Panc1 (cell line): ENCODE data around the gene UBE2U. TPM values are rescaled to one million over a fixed set of nuclear protein-coding genes. Genes with fewer than 3 reads are reported as not detected.

Source experiments
- ATAC-seq: fragments of 200-7000 bp; cut with Tn5 transposase; 2 replicates; pipeline ENCODE4 v1.9.1; 2020; ENCODE audit warnings: mild to moderate bottlenecking, moderate library complexity
- BruUV-seq: library from RNA; stranded (reverse); fragments of 400-500 nt; replicated peaks from 2 replicates; lab custom pipeline; 2021; lab: Mats Ljungman, UMichigan
- CTCF ChIA-PET: fragments of 300-600 bp; sonication (Branson Sonifier 250); formaldehyde crosslinking; loops from one replicate; lab custom pipeline; 2022; ENCODE audit warnings: antibody characterized with exemption; lab: Charles Lee
- POLR2A ChIA-PET: fragments of 300-600 bp; sonication (Branson Sonifier 250); formaldehyde crosslinking; loops from one replicate; lab custom pipeline; 2022; ENCODE audit warnings: antibody characterized with exemption; lab: Charles Lee
- DNase-seq: peaks from one replicate; pipeline ENCODE4 v3.0.0-alpha.2; 2010; ENCODE audit warnings: low read depth, low spot score
- H3K27ac ChIP-seq: 2 replicates; pipeline ENCODE4 v1.5.1; 2011; ENCODE audit warnings: mild to moderate bottlenecking, low read length, inconsistent platforms
- H3K27me3 ChIP-seq: fragments of 200-500 bp; sonication (Bioruptor generic); 2 replicates; pipeline ENCODE4 v1.6.0; 2014; ENCODE audit warnings: low read length, inconsistent platforms; ENCODE audit not compliant: control insufficient read depth, insufficient read depth
- H3K36me3 ChIP-seq: fragments of 200-500 bp; sonication (Bioruptor generic); 2 replicates; pipeline ENCODE4 v1.5.1; 2014; ENCODE audit warnings: inconsistent platforms, mild to moderate bottlenecking, low read length, moderate library complexity; ENCODE audit not compliant: control insufficient read depth, insufficient read depth
- H3K4me1 ChIP-seq: 2 replicates; pipeline ENCODE4 v1.5.1; 2011; ENCODE audit warnings: inconsistent platforms, mild to moderate bottlenecking, low read length, moderate library complexity; ENCODE audit not compliant: control insufficient read depth, insufficient read depth
- H3K4me3 ChIP-seq, 2 experiments: 2 replicates each; pipeline ENCODE4 v1.5.1; 2011 to 2012; ENCODE audit warnings: low read depth in 2 of 2, low read length in 2 of 2, mild to moderate bottlenecking in 2 of 2, inconsistent platforms in 1 of 2, moderate library complexity in 1 of 2
- H3K9me3 ChIP-seq: fragments of 200-500 bp; sonication (Bioruptor generic); 2 replicates; pipeline ENCODE4 v1.5.1; 2014; ENCODE audit warnings: low read depth, mild to moderate bottlenecking, inconsistent platforms, low read length, moderate library complexity; ENCODE audit not compliant: control insufficient read depth, insufficient read depth
- CTCF ChIP-seq: fragments of 450-650 bp; IDR thresholded peaks from 2 replicates; pipeline ENCODE4 v1.5.1; 2017; ENCODE audit warnings: mild to moderate bottlenecking
- POLR2AphosphoS5 ChIP-seq: IDR thresholded peaks from 2 replicates; pipeline ENCODE4 v1.6.1; 2012; ENCODE audit warnings: mild to moderate bottlenecking, low read depth, low read length, moderate library complexity
- SIN3A ChIP-seq: IDR thresholded peaks from 2 replicates; pipeline ENCODE4 v1.6.1; 2012; ENCODE audit warnings: low read depth, mild to moderate bottlenecking, low read length, moderate library complexity, borderline replicate concordance; ENCODE audit not compliant: insufficient read depth
- TCF7L2 ChIP-seq: IDR thresholded peaks from 2 replicates; pipeline ENCODE4 v1.6.1; 2011; ENCODE audit warnings: mild to moderate bottlenecking, low read depth, low read length, inconsistent platforms
- in situ Hi-C: cut with HindIII; loops from 2 replicates; pipeline ENCODE4 v1.10.0; 2016; ENCODE audit warnings: low sequenced_read_pairs, low pct_unique_long_range_greater_than_20kb
- intact Hi-C: fragments of 100-400 bp; cut with micrococcal nuclease; formaldehyde crosslinking; loops from one replicate; pipeline ENCODE4 v1.10.0; 2022; ENCODE audit not compliant: unreplicated experiment
- total RNA-seq: library from RNA; stranded (reverse); gene quantifications from one replicate; pipeline ENCODE4 v1.2.1, GENCODE V29; 2021; ENCODE audit not compliant: unreplicated experiment
- TF ChIP-seq, protein P1 (sequence below), 2 experiments: IDR thresholded peaks; 2 replicates each; pipeline ENCODE4 v1.6.1; 2011 to 2012; ENCODE audit warnings: low read depth in 2 of 2, control low read depth in 1 of 2, low read length in 1 of 2, mild to moderate bottlenecking in 1 of 2, moderate library complexity in 1 of 2; ENCODE audit not compliant: insufficient read depth in 1 of 2

Gene UBE2U
- total RNA-seq, 1 experiment from 2014 or later = not detected

DNA sequence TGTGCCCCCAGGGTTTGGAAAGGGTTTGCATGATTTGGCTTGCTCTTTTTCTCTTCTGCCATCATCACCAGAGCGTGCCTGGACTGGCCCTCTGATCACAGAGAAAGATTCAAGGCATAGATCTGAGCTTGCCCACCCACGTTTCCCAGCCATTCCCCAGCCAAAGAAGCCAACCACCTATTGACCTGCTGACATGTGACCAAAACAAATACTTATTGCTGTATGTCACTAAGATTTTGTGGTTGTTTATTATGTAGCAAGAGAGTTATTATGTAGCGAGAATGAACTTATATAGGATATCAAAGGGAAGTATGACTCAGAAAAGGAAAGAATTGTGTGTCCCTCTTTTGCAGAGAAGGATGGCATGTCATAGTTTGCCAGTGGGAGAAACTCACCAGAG is 59.9 kb downstream of the UBE2U start:
- Histone ChIP-seq H3K36me3 (no peaks in the 10 kb centered on the region), H3K4me1 (no peaks in the 10 kb centered on the region), H3K4me3 (no peak overlapping the region), H3K27me3 (no peaks in the 10 kb centered on the region; the same call in 1 of the 2 replicates), H3K27ac (no peak overlapping the region), H3K9me3 (no peaks in the 10 kb centered on the region)
- no TSS peak for BruUV-seq
- TF ChIP-seq TCF7L2 (no peak), CTCF (no peak), SIN3A (no peak), POLR2AphosphoS5 (no peak)
- TF ChIP-seq, protein P1, sequence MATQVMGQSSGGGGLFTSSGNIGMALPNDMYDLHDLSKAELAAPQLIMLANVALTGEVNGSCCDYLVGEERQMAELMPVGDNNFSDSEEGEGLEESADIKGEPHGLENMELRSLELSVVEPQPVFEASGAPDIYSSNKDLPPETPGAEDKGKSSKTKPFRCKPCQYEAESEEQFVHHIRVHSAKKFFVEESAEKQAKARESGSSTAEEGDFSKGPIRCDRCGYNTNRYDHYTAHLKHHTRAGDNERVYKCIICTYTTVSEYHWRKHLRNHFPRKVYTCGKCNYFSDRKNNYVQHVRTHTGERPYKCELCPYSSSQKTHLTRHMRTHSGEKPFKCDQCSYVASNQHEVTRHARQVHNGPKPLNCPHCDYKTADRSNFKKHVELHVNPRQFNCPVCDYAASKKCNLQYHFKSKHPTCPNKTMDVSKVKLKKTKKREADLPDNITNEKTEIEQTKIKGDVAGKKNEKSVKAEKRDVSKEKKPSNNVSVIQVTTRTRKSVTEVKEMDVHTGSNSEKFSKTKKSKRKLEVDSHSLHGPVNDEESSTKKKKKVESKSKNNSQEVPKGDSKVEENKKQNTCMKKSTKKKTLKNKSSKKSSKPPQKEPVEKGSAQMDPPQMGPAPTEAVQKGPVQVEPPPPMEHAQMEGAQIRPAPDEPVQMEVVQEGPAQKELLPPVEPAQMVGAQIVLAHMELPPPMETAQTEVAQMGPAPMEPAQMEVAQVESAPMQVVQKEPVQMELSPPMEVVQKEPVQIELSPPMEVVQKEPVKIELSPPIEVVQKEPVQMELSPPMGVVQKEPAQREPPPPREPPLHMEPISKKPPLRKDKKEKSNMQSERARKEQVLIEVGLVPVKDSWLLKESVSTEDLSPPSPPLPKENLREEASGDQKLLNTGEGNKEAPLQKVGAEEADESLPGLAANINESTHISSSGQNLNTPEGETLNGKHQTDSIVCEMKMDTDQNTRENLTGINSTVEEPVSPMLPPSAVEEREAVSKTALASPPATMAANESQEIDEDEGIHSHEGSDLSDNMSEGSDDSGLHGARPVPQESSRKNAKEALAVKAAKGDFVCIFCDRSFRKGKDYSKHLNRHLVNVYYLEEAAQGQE (IDR thresholded peaks at IDR 0.05; ENCODE audit: insufficient read depth in 1 of 2, low read depth in 2 of 2, low read length in 1 of 2) = no peak
- ChIA-PET CTCF (no interaction called here), POLR2A (no interaction called here)
- in situ Hi-C loops (no loop called here), intact Hi-C loops (no loop called here)
- no peak for DNase-seq
- no peak for ATAC-seq

DNA sequence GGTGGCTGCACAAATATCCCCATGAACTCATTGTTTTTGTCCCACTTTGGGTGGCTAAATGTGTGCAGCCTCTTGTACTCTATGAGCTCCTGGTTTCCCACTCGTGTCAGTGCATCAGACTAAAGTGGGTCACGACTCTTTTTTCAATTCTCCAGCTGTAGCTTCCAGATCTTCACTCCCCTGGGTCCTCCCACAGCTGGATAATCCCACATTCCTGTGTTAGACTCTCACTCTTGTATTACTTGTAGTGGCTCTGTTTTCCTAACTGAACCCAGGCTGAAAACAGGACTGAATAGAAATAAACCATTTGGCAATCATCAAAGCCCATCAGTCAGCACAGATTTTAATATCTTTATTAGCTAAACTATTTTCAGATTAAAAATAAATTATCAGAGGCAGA is 60.4 kb downstream of the UBE2U start:
- no peak overlapping the region for H3K4me3 ChIP-seq
- in situ Hi-C loops (no loop called here), intact Hi-C loops (no loop called here)
- no peak for ATAC-seq
- no peaks in the 10 kb centered on the region for H3K36me3 ChIP-seq
- TF ChIP-seq SIN3A (no peak), TCF7L2 (no peak), CTCF (no peak), POLR2AphosphoS5 (no peak)
- TF ChIP-seq, protein P1 (IDR thresholded peaks at IDR 0.05; ENCODE audit: insufficient read depth in 1 of 2, low read depth in 2 of 2, low read length in 1 of 2) = no peak
- ChIA-PET CTCF (no interaction called here), POLR2A (no interaction called here)
- no peaks in the 10 kb centered on the region for H3K9me3 ChIP-seq
- no peak overlapping the region for H3K27ac ChIP-seq
- 0 out of 2 replicates have a peak, but pooled peaks cover 2% of the 10 kb centered on the region for H3K4me1 ChIP-seq
- no peak for DNase-seq
- H3K27me3 ChIP-seq = no peaks in the 10 kb centered on the region; the same call in 1 of the 2 replicates
- no TSS peak for BruUV-seq
